Measurements from ENCODE around the gene COX11. TPM values are rescaled to one million over a fixed set of nuclear protein-coding genes. Genes with fewer than 3 reads are reported as not detected.

Gene COX11
- total RNA-seq, 1 donor from 2014 or later: 67.6 TPM

GRCh38 chr17:54916721-54917120, 51.7 kb downstream of the COX11 start:
- intact Hi-C loops (cut with micrococcal nuclease): no loop called here
- no peak for DNase-seq
- ATAC-seq: no peak

Other genes starting within 250 kb of the COX11 start
- 12.1 TPM for gene TOM1L1, start 67.8 kb downstream of the COX11 start, total RNA-seq
- gene STXBP4, start 111 bp upstream of the COX11 start, total RNA-seq: 5.2 TPM